HG03575 (cell line): ENCODE data around the gene HIKESHI.
"Not testable (repeated sequence)": the region's sequence is repeated elsewhere in the genome, so short reads cannot be mapped to it uniquely, and the experiment has no call there.

ENCODE experiments used
- ATAC-seq: cut with Tn5 transposase; IDR thresholded peaks from one replicate; pipeline ENCODE4 v1.9.1; 2021; ENCODE audit not compliant: unreplicated experiment, insufficient number of reproducible peaks, low FRiP score; ENCODE audit errors: extremely low read depth

HIKESHI gene

DNA sequence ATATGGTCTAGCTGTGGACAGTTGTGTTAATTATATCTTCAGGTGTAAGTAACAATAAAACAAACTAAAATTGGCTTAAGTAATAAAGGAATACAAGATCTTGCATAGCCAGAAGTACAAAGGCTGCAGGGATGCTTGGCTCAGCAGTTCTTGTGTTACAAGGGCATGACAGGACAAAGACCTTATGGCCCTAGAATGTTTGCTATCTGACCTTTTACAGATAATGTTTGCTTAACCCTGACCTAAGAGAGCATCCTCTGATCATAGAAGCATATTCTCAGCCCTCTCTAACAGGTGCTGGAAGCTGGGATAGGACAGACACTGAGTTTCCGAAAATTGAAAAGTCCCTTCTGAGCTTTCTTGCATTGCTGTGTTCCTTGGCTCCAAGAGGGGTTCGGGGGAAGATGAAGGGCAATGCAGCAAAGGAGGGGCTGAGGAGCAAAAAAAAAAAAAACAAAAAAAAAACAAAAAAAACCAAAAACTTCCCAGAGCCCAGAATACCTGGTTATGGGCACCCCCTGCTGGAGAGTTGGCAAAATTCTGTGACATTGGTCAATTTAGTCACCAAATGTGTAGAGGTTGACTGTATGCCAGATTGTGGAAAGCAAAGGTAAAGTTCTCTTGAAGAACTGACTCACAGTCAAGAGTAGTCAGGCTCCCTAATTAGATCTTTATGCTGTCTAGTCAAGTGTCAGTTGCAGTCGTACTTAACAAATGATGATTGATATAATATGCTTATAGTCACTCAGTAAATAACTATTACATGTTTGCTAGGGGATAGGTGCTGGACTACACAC lies 10.4 kb upstream of the HIKESHI start:
- ATAC-seq, result peak; percentile 20

DNA sequence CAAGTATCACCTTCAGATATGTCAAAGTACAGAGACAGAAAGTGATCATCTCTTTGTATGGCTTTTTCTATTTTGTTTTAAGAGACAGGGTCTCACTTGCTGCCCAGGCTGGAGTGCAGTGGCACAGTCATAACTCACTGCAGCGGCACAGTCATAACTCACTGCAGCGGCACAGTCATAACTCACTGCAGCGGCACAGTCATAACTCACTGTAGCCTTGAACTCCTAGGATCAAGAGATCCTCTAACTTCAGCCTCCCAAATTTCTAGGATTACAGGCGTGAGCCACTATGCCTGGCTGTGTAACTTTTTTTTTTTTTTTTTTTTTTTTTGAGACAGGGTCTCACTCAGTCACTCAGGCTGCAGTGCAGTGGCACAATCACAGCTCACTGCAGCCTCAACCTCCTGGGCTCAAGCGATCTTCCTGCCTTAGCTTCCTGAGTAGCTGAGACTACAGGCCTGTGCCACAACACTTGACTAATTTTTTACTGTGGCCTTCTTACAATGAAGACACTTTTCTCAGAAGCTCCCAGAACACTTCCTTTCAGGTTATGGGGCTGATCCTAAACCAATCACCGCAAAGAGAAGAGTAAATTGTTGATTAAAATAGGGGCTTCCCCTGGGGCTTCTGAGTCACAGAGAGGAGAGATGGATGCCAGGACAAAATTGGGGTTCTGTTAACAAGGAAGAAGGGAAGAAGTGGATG lies 9.0 kb upstream of the HIKESHI start:
- peak; percentile 31 for ATAC-seq

DNA sequence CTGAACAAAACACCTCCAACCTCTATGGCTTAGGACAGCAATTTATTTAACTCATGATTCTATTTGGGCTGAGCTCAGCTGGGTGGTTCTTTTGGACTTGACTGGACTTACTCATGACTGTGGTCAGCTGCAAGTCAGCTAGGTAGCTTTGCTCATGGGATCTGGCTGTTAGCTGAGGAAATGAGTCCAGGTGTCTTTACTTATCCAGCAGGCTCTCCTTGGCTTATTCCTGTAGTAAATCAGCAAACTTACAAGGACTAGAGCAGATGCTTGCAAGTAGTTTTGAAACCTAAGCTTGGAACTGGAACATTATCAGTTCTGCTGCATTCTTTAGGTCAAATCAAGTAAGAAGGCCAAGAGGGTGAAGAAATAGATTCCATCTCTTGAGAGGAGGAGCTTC lies 8.0 kb upstream of the HIKESHI start:
- ATAC-seq, result no peak

DNA sequence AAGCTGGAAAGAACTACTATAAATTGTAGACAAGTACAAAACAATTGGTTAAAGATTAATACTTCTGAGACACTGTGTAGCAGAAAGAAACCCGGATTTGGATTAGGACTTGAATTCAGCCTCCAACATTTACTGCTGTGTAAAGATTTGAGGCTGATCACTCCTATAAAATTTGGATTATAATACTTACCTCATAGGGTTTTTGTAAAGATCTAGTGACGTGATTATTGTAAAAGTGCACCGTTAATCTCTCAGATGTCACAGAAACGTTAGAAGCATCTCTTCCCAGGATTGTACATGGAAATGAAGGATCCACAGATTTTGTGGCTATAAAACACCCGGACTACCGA lies 323 bp upstream of the HIKESHI start:
- ATAC-seq, result peak; percentile 4

DNA sequence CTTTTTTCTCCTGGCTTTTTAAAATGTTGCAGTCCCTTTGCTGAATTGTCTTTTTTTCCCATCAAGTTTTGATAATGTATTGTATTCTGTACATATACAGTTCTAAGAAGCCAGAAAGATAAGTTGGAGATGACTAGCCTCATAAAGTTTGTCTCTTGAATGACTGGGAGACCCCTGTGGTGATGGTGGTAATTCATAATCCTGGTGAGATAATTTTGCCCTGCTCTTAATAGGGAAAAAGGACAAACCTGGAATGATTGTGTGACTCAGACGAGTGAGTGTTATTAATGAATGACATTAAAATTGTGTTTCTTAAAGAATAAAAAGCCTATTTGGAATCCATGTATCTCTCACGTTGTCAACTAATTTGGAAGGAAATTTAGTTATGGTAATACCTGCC lies 1.2 kb downstream of the HIKESHI start:
- no peak for ATAC-seq

DNA sequence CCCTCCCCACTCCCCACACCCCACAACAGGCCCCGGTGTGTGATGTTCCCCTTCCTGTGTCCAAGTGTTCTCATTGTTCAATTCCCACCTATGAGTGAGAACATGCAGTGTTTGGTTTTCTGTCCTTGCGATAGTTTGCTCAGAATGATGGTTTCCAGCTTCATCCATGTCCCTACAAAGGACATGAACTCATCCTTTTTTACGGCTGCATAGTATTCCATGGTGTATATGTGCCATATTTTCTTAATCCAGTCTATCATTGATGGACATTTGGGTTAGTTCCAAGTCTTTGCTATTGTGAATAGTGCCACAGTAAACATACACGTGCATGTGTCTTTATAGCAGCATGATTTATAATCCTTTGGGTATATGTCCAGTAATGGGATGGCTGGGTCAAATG lies 6.7 kb downstream of the HIKESHI start:
- not testable (repeated sequence) for ATAC-seq

DNA sequence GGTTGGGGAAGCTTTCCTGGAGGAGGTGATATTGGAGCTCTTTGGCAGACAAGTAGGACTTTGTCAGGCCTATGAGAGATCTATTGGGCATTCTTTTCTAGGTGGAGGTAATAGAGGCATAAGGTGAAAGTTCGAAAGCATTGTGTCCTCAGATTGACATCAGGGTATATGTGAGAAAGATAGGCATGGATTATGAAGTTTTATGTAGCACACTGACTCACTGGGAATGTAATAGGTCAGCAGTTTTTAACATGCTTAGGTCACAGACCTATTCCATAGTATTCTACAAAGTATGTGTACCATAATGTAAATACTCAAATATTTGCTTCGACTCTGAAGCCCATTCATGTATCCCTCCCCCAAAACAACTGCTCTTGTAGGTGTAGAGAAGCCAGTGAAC lies 11.8 kb downstream of the HIKESHI start:
- ATAC-seq, result no peak

DNA sequence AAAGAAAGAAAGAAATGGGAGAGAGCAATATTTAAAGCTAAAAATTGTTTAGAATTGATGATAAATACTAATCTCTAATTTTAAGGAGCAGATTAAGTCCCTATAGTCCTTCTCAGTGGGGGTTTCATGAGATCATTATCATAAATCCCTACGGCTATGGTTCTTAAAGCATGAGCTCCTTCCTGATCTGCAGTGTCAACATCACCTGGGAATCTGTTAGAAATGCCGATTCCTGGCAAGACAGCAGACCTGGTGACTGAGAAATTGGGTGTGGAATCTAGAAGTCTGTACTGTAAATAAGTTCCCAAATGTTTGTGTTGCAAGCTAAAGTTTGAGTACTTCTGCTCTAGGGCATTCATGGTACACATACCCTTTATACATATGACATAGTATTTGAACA lies 12.6 kb downstream of the HIKESHI start:
- ATAC-seq, result no peak

DNA sequence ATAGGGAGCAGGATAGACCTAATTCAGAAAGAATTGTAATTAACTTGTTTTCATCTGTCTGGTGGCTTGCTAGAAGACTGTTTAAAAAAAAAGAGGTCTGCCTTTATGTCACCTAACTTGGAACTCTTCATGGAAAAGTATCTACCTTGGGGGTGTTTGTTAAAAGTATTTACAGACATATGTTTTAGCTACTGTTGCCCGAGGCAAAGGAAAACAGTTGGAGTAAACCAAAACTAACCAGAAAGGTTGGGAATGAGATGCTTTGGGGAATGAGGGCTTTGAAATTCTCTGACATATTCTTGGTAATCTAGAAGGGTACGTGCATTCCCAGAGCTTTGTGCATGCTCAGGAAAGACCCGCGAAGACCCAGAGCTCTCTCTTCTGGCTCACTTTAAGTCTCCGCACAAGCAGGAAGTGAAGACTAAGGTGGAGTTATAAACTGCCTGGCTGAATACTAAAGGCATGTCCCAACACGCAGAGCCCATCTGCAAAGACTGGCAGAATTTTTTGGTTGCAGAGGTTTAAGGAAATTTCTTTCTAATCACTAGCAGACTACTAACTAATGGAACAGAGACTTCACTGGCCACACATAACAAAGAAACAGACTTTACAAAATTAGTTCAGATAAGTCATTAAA lies 33.2 kb downstream of the HIKESHI start:
- ATAC-seq, result no peak

DNA sequence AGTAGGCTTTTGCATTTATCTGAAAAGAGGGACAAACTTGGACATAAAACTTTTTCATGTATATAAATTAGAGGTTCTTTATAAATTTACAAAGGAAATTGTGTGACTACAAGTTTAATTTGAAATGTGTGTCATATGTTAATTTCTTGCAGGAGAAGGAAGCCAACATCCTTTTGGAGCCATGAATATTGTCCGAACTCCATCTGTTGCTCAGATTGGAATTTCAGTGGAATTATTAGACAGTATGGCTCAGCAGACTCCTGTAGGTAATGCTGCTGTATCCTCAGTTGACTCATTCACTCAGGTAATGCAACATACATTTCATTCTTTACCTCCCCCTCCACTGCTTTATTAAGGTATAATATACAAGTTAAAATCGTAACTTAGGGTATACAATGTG lies 35.2 kb downstream of the HIKESHI start:
- no peak for ATAC-seq

DNA sequence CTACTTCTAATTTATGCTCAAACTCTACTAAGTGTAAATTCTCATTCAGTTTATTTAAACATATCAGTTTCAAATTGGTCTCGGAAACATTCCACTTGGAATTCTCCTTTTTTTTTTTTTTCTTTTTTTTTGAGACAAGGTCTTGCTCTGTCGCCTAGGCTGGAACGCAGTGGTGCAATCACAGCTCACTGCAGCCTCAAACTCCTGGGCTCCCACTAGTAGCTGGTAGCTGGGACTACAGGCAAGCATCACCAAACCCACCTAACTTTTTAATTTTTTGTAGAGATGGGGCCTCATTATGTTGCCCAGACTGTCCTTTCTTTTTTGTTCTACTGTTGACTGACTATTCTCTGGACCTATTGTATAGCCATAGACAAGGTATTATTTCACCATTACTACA lies 39.3 kb downstream of the HIKESHI start:
- ATAC-seq, result no peak

DNA sequence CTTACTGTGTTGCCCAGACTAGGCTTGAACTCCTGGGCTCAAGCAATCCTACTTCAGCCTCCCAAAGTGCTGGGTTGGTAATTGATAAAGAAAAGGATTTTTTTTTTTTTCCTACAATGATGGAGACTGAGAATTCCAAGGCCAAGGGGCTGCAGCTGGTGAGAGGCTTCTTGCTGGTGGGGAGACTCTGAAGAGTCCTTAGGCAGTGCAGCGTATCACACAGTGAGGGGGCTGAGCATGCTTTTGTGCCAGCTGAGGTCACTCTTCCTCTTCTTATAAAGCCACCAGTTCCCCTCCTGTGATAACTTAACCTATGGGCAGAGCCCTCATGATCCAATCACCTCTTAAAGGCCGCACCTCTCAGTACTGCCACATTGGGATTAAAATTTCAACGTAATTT lies 44.5 kb downstream of the HIKESHI start:
- ATAC-seq, result no peak

DNA sequence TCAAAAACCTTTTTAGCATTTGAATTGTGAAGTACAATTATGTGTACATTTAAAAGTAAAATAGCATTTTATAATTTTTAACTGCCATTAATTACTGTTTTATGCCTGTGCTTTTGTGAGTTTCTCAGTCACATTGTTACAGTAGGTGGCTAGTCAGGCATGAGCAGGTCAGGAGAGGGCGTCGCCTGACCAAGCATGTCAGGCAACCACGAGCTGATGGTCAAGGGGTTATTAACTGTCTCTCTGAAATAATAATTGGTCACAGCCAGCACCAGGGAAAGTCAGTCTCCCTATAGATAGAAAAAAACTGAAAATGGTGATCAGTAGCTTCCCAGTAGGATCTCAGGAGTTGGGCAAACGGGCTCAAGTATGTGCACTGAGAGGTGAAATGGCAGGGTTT lies 53.2 kb downstream of the HIKESHI start:
- no peak for ATAC-seq

DNA sequence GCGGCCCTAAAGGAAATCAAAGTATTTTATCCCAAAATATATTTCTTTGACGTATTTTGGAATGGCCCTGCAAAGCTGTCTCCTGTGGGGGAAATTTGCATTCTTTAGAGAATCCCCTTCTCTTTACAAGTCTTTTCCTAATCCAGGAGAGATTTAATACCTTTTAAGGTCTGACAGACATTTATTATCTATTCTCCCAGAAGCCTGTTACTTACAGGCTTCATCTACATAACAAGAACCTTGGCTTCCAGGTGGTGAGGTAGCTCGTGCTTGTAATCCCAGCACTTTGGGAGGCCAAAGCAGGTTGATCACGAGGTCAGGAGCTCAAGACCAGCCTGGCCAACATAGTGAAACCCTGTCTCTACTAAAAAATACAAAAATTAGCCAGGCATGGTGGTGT lies 55.4 kb downstream of the HIKESHI start:
- not testable (repeated sequence) for ATAC-seq

DNA sequence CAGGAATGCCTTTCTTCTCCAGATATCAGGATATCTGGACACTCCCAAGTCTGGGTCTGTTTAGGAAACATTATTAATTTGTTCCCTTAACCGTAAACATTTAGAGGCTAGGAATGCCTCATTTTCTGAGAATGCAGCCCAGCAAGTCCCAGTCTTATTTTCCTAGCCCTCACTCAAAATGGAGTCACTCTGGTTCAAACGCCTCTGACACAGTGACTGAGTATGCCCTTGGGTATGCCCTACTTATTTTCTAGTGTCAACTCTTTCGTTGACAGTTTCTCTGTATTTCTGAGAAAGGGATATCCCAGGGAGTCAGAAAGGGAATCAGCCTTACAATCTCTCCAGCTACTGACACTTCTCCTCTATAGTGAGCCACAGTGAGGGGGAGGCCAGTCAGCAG lies 56.7 kb downstream of the HIKESHI start:
- no peak for ATAC-seq

DNA sequence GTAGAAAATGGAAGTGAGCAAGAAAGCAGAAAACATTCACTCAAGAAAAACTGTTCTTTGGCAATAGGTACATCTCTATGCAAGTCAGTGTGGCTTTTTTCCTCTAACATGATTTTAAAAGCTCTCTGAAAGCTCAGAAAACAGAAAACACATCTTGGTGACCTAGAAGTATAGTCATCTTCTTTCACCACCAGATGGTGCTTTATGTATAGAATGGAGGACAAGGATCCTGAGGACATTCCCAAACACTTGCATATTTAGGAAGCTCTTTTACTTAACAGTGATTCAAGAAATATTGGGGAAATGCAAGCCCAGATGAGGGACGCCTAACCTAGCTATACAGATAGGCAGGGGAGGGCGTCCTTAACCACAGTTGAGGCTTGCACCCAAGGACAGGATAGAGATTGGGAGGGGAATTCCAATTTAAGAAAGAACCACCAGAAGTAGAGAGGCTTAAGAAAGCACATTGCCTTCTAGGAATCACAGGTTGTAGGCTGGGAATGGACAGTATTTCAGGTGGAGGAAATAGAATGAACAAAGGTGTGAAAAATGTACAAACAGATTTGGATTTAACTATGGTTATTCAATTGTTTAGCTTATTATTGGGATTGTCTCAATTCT lies 58.8 kb downstream of the HIKESHI start:
- no peak for ATAC-seq

DNA sequence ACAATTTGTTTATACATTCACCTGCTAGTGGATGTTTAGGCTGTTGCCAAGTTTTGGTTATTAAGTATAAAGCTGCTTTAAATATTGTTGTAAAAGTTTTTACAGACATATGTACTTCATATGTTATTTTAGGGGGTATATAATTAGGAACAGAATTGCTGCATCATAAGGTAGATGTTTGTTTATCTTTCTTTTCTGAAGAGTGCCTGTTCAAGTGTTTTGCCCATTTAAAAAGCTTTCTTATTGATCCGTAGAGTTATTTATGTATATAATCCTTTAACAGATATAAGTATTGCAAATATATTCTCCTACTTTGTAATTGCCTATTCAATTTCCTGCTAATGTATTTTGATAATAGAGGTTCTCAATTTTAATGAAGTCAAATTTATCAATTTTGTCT lies 61.4 kb downstream of the HIKESHI start:
- no peak for ATAC-seq

DNA sequence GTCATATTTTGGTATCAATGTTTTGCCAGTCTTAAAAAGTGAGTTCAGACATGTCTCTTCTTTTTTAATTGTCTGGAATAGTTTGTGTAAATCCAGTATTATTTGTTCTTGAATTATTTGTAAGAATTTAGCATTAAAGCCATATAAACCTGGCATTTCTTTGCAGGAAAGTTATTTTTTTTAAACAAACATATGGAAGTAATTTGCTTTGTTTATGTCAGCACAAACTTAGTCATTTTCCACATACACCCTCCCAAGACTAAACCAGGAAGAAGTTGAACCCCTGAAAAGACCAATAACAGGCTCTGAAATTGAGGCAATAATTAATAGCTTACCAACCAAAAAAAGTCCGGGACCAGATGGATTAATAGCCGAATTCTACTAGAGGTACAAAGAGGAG lies 63.5 kb downstream of the HIKESHI start:
- no peak for ATAC-seq

DNA sequence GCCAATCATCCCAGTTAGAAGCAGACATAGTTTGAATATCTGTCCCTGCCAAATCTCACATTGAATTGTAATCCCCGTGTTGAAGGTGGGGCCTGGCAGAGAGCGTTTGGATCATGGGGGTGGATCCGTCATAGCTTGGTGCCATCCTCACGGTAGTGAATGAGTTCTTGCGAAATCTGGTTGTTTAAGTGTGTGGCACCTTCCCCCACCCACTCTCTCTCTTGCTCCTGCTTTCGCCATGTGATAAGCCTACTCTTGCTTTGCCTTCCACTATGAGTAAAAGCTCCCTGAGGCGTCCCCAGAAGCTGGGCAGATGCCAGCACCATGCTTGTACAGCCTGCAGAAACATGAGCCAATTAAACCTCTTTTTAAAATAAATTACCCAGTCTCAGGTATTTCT lies 67.6 kb downstream of the HIKESHI start:
- ATAC-seq, result no peak

DNA sequence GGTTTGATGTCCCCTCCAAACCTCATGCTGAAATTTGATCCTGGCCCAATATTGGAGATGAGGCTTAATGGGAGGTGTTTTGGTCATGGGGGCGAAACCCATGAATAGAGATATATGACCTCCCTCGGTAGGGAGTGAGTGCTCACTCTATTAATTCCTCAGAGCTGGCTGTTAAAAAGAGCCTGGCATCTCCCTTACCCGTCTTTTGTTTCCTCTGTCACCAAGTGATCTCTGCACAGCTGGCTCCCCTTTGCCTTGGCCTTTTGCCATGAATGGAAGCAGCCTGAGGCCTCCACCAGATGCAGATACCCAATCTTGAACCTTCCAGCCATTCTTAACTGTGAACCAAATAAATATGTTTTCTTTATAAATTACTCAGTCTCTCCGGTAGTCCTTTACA lies 68.1 kb downstream of the HIKESHI start:
- no peak for ATAC-seq
